ENCODE results near the gene TCF12.

GRCh38 chr15:57223887-57224286 lies 305.4 kb downstream of the TCF12 start:
- TF ChIP-seq, protein P1, sequence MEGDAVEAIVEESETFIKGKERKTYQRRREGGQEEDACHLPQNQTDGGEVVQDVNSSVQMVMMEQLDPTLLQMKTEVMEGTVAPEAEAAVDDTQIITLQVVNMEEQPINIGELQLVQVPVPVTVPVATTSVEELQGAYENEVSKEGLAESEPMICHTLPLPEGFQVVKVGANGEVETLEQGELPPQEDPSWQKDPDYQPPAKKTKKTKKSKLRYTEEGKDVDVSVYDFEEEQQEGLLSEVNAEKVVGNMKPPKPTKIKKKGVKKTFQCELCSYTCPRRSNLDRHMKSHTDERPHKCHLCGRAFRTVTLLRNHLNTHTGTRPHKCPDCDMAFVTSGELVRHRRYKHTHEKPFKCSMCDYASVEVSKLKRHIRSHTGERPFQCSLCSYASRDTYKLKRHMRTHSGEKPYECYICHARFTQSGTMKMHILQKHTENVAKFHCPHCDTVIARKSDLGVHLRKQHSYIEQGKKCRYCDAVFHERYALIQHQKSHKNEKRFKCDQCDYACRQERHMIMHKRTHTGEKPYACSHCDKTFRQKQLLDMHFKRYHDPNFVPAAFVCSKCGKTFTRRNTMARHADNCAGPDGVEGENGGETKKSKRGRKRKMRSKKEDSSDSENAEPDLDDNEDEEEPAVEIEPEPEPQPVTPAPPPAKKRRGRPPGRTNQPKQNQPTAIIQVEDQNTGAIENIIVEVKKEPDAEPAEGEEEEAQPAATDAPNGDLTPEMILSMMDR (IDR thresholded peaks at IDR 0.05), result no peak
- TF ChIP-seq POLR2AphosphoS5 (IDR thresholded peaks at IDR 0.05; ENCODE audit: insufficient read depth in 1 of 2, low read depth in 1 of 2), result no peak
